Activated CD4-positive, CD25-positive, alpha-beta regulatory T cell treated with anti-CD3 and anti-CD28 coated beads, Interleukin-2, amount 50 U/mL, for 16 hours (primary cell): Measurements from ENCODE around the gene OVCH2.

Experiments
- DNase-seq: peaks from one replicate; pipeline ENCODE4 v3.0.0-alpha.2; 2020; ENCODE audit warnings: low read depth, low spot score

The OVCH2 gene

DNA sequence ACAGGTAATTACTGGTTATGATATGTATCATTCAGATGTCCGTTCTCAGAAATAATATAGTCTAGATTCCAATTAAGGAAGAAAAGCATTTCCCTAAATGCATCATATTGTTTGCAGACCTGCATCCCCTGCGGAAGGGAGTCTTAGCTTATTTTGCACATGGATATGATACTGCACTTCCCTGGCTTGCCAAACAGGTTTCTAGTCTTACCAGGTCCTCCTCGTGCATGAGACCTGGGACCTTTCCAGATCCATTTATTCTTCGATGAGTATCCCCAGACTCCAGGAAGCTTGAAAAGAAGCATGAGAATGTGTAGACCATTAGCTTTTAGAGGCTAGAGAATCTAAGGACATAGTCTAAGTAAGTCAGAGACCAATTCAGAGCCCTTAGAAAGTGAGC lies 63.5 kb downstream of the OVCH2 start:
- DNase-seq = no peak

DNA sequence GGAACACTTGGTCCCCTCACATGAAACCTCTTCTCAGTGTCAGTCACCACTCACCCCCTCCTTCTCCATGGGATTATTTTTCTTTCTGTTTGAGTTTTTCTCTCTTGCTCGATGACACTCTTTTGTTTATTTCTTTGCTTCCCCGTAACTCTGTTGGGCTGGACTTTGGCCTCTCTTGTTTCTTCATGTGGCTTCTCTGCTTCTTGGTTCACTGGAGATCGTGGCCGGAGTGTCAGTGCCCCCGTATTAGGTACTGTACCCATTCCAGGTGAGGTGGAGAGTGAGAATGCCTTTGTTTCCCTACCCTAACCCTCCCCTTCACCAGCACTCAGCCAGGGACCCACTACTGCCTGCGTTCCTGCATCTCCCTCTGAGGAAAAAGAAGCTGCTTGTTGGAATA lies 65.5 kb downstream of the OVCH2 start:
- no peak for DNase-seq

GRCh38 chr11:7639643-7640025 lies 66.6 kb downstream of the OVCH2 start:
- DNase-seq = no peak
